Thymus (tissue), 11 donors: Measurements from ENCODE around the gene PDE6G. TPM values are rescaled to one million over a fixed set of nuclear protein-coding genes. Genes with fewer than 3 reads are reported as not detected.

Source experiments
- DNase-seq, 9 donors: peaks; one replicate each; pipeline ENCODE4 v3.0.0-alpha.2; 2013; ENCODE audit warnings: low spot score in 9 of 9, low read depth in 6 of 9, missing footprints in 1 of 9
- H3K27ac ChIP-seq, 2 donors: one replicate each; pipeline ENCODE4 v1.5.1; 2013; ENCODE audit warnings: control low read depth in 1 of 2, low read depth in 1 of 2, low read length in 1 of 2, mild to moderate bottlenecking in 1 of 2, moderate library complexity in 1 of 2
- H3K27me3 ChIP-seq, 2 donors: one replicate each; pipeline ENCODE4 v1.5.1; 2013; ENCODE audit warnings: low read length in 1 of 2; ENCODE audit not compliant: control insufficient read depth in 2 of 2, insufficient read depth in 1 of 2
- H3K36me3 ChIP-seq, 2 donors: one replicate each; pipeline ENCODE4 v1.5.1; 2013; ENCODE audit warnings: low read length in 1 of 2, mild to moderate bottlenecking in 1 of 2, moderate library complexity in 1 of 2; ENCODE audit not compliant: control insufficient read depth in 2 of 2, insufficient read depth in 2 of 2
- H3K4me1 ChIP-seq, 2 donors: one replicate each; pipeline ENCODE4 v1.5.1; 2013; ENCODE audit warnings: low read length in 2 of 2; ENCODE audit not compliant: control insufficient read depth in 2 of 2, insufficient read depth in 2 of 2
- H3K4me3 ChIP-seq, 2 donors: one replicate each; pipeline ENCODE4 v1.5.1; 2013; ENCODE audit warnings: low read length in 2 of 2, control low read depth in 1 of 2, mild to moderate bottlenecking in 1 of 2
- H3K9me3 ChIP-seq, 2 donors: one replicate each; pipeline ENCODE4 v1.5.1; 2013; ENCODE audit warnings: low read length in 1 of 2, mild to moderate bottlenecking in 1 of 2; ENCODE audit not compliant: control insufficient read depth in 2 of 2, insufficient read depth in 1 of 2
- WGBS: extraction: QIAGEN DNeasy Blood & Tissue Kit; methylation state at CpG from one replicate; pipeline ENCODE4 v1.1.7; 2013; 5-methylcytosine and 5-hydroxymethylcytosine counted together
- polyA plus RNA-seq: library from polyadenylated mRNA; stranded (reverse); fragments of 200-250 nt; gene quantifications from one replicate; pipeline ENCODE4 v1.2.3, GENCODE V29; 2013
- total RNA-seq: library from RNA; stranded (reverse); fragments of 120-200 nt; gene quantifications from one replicate; pipeline ENCODE4 v1.2.4, GENCODE V29; 2013
- donor health status: healthy.

The PDE6G gene
- total and polyA plus RNA-seq, 2 donors = 12.2 to 18.2 TPM

GRCh38 chr17:81655378-81656117, 794 bp downstream of the PDE6G start:
- peaks cover 5 to 29% of the 10 kb centered on the region in 2 donors for H3K4me1 ChIP-seq
- H3K27me3 ChIP-seq = peaks cover 0 to 2% of the 10 kb centered on the region in 2 donors
- DNase-seq = no peak
- WGBS = 93% methylated on average over 18 of the region's 18 CpGs
- H3K36me3 ChIP-seq = no peaks in the 10 kb centered on the region
- no peak overlapping the region for H3K27ac ChIP-seq
- no peaks in the 10 kb centered on the region for H3K9me3 ChIP-seq
- H3K4me3 ChIP-seq = no peak overlapping the region

GRCh38 chr17:81652906-81653771, 3.2 kb downstream of the PDE6G start:
- WGBS = 7% methylated on average over 27 of the region's 27 CpGs
- peak in 6 of 9 donors; percentile 54 to 86 (median 66) for DNase-seq
- H3K27ac ChIP-seq = peak overlapping the region; percentile 21 to 71

DNA sequence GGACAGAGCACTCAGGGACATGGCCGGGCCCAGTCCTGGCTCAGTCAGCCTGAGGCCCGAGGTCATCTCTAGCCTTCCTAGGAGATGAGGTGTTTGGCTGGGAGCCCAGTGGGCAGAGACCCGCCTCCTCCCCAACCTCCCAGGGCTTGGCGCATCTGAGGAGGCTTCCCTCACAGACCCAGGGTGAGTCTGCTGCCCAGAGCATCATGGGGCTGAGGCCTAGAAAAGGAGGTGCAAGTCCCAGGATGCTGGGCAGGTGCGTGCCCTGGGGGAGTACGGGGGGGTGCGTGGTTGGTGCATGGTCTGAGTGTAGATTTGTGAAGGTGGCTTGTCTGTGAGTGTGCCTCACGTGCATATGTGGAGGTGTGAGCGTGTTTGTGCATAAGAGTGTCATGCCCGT, 4.7 kb downstream of the PDE6G start:
- H3K36me3 ChIP-seq = no peaks in the 10 kb centered on the region
- H3K27me3 ChIP-seq = peaks cover 23 to 38% of the 10 kb centered on the region in 2 donors
- DNase-seq = no peak
- no peak overlapping the region for H3K27ac ChIP-seq
- H3K4me1 ChIP-seq = peaks cover 5 to 25% of the 10 kb centered on the region in 2 donors
- no peak overlapping the region for H3K4me3 ChIP-seq
- H3K9me3 ChIP-seq = peaks cover 11 to 16% of the 10 kb centered on the region in 2 donors
- 91% methylated on average over 10 of the region's 10 CpGs for WGBS

More at GRCh38 chr17:81652906-81653771, 3.2 kb downstream of the PDE6G start:
- H3K27me3 ChIP-seq = peaks cover 9 to 24% of the 10 kb centered on the region in 2 donors
- H3K4me1 ChIP-seq = peaks cover 5 to 29% of the 10 kb centered on the region in 2 donors
- peaks cover 10 to 16% of the 10 kb centered on the region in 2 donors for H3K9me3 ChIP-seq
- H3K4me3 ChIP-seq = peak overlapping the region; percentile 56 to 60
- H3K36me3 ChIP-seq = no peaks in the 10 kb centered on the region

DNA sequence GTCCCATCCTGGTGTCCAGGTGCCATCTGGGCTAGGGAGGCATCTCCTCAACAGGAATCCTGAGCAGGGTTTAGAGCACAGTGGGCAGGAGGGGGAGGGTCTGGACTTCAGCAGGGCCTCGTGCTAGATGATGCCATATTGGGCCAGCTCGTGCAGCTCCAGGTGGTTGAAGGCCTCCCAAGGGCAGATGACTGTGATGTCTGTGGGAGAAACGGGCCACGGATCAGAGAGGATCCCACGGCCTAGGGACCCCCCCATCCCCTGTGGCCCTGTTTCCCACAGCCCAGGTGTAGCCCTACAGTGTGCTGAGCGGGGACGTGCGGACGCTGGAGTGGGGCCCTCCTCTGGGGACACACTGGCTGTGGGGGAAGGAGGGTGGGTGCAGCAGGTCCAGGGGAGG, 5.4 kb downstream of the PDE6G start:
- Histone ChIP-seq H3K4me3 (no peak overlapping the region), H3K36me3 (no peaks in the 10 kb centered on the region), H3K27me3 (peaks cover 23 to 41% of the 10 kb centered on the region in 2 donors), H3K9me3 (peaks cover 11 to 16% of the 10 kb centered on the region in 2 donors), H3K4me1 (peaks cover 5 to 23% of the 10 kb centered on the region in 2 donors), H3K27ac (no peak overlapping the region)
- no peak for DNase-seq
- WGBS = 92% methylated on average over 9 of the region's 9 CpGs

- Histone ChIP-seq H3K36me3 (no peaks in the 10 kb centered on the region), H3K4me1 (peaks cover 5 to 12% of the 10 kb centered on the region in 2 donors), H3K9me3 (peaks cover 11 to 16% of the 10 kb centered on the region in 2 donors), H3K4me3 (no peak overlapping the region), H3K27ac (no peak overlapping the region), H3K27me3 (peaks cover 23 to 52% of the 10 kb centered on the region in 2 donors)
- WGBS = 74% methylated on average over 14 of the region's 14 CpGs
- DNase-seq = no peak
Measured at GRCh38 chr17:81648707-81649085, 7.6 kb downstream of the PDE6G start.

DNA sequence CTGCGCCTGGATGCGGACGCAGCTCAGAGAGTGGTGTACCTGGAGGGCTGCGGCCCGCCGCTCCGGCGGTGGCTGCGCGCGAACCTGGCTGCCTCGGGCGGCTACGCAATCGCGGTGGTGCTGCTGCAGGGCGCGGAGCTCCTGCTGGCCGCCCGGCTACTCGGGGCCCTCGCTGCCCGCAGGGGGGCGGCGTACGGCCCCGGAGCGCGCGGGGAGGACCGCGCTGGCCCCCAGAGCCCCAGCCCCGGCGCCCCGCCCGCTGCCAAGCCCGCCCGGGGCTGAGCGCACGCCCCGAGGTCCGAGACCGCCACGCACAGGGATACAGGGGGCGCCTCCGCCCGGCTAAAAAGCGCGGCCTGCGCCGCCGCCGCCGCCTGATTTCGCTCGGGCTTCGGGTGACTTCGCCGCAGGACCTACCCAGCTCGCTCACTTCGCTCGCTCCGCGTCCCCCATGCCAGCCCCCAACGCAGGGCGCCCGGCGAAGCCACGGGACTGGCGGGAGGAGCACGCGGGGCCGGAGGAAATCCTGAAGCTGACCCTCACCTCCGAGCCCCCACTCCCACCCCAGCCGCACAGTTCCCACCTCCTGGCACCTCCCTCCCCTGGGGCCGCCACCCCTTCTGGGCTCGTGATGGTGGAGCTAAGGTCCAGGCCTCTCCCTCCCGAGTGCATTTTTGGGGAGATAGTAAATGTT, 8.2 kb downstream of the PDE6G start:
- no peak for DNase-seq
- Histone ChIP-seq H3K4me3 (no peak overlapping the region), H3K27ac (no peak overlapping the region), H3K9me3 (peaks cover 11 to 16% of the 10 kb centered on the region in 2 donors), H3K27me3 (peaks cover 23 to 52% of the 10 kb centered on the region in 2 donors), H3K36me3 (no peaks in the 10 kb centered on the region), H3K4me1 (peaks cover 2 to 7% of the 10 kb centered on the region in 2 donors)
- WGBS = 22% methylated on average over 78 of the region's 78 CpGs

DNA sequence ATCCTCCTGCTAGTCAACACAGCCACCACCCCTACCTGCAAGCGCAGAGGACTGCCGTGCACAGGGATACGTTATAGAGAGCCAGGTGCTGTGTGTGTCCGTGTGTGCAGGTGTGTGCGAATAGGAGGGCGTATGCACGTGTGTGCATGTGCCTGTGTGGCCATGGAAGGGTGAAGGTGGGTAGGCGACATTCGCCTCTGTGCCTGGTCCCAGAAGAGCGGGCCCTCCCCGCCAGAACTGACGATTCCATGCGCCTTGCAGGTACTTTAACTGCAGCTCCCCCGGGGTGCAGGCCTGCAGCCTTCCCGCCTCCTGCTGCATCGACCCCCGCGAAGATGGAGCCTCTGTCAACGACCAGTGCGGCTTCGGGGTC, 8.7 kb downstream of the PDE6G start:
- WGBS = 64% methylated on average over 21 of the region's 21 CpGs
- peaks cover 11 to 16% of the 10 kb centered on the region in 2 donors for H3K9me3 ChIP-seq
- peaks cover 23 to 52% of the 10 kb centered on the region in 2 donors for H3K27me3 ChIP-seq
- no peaks in the 10 kb centered on the region for H3K36me3 ChIP-seq
- H3K27ac ChIP-seq = no peak overlapping the region
- H3K4me1 ChIP-seq = peaks cover 0 to 1% of the 10 kb centered on the region in 2 donors
- no peak overlapping the region for H3K4me3 ChIP-seq
- DNase-seq = no peak

DNA sequence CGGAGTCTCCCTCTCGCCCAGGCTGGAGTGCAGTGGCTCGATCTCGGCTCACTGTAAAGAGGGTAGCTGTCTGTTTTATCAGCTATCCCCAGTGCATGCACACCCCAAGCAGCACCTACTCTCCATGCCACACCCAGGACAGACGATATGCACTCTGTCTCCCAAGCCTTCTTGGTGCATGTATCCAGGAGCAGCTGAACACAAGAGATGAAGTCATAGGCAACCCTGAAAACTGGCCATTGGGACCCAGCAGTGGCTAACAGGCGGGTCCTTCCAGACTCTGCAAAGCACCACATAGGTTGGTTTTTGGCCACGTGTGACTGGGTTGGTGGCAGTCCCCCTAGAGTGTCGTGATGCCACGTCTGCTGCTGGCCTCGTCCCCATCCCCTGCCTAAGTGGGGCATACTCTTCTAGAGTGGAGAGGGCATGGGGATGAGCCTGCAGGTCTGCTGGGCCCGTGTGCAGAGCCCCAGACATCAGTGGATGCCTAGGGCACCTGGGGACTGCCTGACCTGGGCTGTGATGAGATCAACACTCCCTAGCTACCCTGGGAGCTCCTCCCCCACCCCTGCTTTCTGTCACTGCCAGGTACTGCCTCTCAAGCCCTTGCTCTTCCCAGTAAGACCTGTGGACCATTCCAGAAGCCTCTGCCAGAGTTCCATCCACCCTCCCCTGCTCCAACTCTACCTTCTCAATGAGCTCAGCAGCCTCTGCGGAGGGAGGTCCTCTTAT, 9.3 kb downstream of the PDE6G start:
- no peak for DNase-seq
- peaks cover 11 to 16% of the 10 kb centered on the region in 2 donors for H3K9me3 ChIP-seq
- WGBS = 91% methylated on average over 12 of the region's 12 CpGs
- no peaks in the 10 kb centered on the region for H3K4me1 ChIP-seq
- H3K27me3 ChIP-seq = peaks cover 23 to 52% of the 10 kb centered on the region in 2 donors
- no peak overlapping the region for H3K4me3 ChIP-seq
- no peak overlapping the region for H3K27ac ChIP-seq
- no peaks in the 10 kb centered on the region for H3K36me3 ChIP-seq
